GM19099 (cell line): ENCODE results near the gene TMEM35A.
A peak's percentile ranks its signal among the peaks of the same experiment; 100 is the strongest.

ENCODE experiments used
- POLR2A ChIP-seq: IDR thresholded peaks from 3 replicates; pipeline ENCODE4 v1.6.1; 2011; ENCODE audit warnings: low read depth; ENCODE audit not compliant: insufficient read length; ENCODE audit errors: extremely low read depth

Gene TMEM35A, protein sequence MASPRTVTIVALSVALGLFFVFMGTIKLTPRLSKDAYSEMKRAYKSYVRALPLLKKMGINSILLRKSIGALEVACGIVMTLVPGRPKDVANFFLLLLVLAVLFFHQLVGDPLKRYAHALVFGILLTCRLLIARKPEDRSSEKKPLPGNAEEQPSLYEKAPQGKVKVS

GRCh38 chrX:101078716-101079598 is at the start of gene TMEM35A:
Gene TMEM35A, plus strand, starts transcription at chrX:101078879. Its CDS starts 124 bp downstream, at chrX:101079003.
- TF ChIP-seq POLR2A, result no peak

DNA sequence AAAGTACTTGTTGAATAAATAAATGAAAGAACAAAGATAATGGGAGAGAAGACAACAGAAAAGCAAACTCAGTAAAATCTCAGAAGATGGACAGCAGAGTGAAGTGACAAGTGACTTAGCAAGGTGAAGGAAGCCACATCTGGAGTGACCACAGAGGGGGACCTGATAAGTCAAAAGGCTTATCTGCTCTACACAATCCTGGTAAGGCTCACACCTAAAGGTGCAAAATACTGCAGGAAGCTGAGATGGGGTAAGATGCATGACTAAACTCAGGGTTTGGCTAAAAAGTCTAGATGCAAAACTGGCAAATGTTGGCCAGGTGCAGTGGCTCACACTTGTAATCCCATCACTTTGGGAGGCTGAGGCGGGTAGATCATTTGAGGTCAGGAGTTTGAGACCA is 49.0 kb upstream of the TMEM35A start:
- TF ChIP-seq POLR2A, result no peak

DNA sequence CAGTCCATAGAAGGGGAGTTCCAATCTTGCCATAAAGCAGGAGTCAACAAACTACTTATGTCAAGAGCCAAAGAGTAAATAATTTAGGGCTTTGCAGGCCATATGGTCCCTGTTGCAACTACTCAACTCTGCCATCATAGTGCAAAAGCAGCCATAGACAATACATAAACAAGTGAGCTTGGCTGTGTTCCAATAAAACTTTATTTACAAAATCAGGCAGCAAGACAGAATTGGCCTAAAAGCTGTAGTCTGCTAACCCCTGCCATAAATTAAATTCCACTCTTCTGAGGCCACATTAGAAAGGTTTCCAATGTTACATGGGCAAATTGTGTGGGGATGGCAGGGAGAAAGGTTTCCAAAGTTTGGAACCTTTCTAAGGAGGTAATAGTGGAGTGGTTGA is 41.4 kb upstream of the TMEM35A start:
- no peak for TF ChIP-seq POLR2A

- no peak for TF ChIP-seq POLR2A
Observed at GRCh38 chrX:101040197-101040596, 38.5 kb upstream of the TMEM35A start.

DNA sequence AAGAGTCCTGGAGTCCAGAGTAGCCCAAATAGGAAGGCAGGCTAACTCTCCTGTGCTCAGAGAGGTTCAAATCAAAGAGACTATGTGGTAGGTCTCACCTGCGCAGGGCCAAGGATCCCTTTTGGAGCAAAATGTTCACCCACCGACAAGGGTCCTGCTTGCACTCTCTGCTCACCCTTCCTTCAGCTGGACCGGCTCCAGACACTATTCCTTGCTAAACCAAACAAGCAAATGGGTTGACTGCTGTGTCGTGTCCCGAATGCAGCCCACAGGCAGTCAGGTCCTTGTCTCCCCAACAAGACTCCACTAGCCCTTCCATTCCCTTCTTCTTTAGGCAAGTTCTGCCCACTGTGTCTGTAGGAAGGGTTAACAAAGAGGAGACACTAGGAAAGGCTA is 27.5 kb upstream of the TMEM35A start:
- TF ChIP-seq POLR2A, result no peak

GRCh38 chrX:101051549-101052302 is 27.0 kb upstream of the TMEM35A start, which contains the start of gene TRMT2B:
Gene TRMT2B, minus strand, starts transcription at chrX:101052111. Its CDS starts 9,822 bp downstream, at chrX:101042289.
- TF ChIP-seq POLR2A, result peak; percentile 66

DNA sequence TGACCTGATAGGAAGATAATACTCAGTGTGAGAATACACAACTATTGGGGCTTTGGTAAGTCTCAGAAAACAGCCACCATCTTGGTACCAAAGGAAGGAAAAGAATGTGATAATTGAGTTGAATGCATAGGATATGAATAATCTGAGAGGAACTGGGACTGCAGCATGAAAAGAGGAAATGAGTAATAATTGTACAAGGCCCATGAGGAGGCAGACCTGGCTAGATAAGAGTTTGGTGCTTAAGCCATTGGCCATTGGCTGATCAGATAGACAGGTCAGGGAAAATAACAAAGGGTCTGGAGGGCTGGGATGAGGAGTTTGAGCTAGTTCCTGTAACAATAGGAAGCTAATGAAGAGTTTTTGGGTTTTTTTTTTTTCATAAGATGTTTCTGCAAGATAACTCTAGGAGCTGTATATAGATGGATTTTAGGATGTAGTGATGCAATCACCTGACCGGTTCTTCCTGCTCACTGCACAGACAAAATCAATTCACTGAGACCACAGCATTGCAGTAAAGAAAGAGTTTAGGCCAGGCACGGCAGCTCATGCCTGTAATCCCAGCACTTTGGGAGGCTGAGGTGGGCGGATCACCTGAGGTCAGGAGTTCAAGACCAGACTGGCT is 21.5 kb upstream of the TMEM35A start:
- TF ChIP-seq POLR2A, result no peak

- TF ChIP-seq POLR2A, result no peak
Observed at GRCh38 chrX:101062176-101062575, 16.5 kb upstream of the TMEM35A start.

GRCh38 chrX:101071582-101071981 is 7.1 kb upstream of the TMEM35A start:
- TF ChIP-seq POLR2A, result no peak

DNA sequence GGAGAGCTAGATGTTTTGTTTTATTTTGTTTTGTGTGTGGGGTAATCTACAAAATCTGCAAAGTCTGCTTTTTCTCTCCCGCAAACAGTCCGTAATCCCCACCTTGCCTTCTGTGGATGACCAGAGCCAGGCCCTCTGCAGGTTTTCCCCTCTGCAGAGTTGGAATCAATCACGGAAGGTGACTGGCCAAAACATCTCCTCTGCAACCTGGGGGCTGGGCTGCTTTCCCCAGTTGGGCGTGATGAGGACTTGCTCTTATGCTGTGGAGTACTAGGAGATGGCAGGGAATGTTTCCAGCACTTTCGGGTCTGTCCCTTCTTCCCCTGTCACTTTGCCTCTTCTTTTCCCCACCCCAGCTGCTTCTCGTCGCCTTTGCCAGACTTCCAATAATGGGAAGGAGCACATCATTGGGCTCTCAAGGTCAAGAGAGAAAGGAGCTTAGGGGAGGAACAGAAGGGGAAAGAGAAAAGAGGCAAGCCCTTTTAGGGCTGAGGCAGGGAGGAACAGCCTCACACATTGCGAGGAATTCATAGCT is 1.1 kb downstream of the TMEM35A start:
- no peak for TF ChIP-seq POLR2A

DNA sequence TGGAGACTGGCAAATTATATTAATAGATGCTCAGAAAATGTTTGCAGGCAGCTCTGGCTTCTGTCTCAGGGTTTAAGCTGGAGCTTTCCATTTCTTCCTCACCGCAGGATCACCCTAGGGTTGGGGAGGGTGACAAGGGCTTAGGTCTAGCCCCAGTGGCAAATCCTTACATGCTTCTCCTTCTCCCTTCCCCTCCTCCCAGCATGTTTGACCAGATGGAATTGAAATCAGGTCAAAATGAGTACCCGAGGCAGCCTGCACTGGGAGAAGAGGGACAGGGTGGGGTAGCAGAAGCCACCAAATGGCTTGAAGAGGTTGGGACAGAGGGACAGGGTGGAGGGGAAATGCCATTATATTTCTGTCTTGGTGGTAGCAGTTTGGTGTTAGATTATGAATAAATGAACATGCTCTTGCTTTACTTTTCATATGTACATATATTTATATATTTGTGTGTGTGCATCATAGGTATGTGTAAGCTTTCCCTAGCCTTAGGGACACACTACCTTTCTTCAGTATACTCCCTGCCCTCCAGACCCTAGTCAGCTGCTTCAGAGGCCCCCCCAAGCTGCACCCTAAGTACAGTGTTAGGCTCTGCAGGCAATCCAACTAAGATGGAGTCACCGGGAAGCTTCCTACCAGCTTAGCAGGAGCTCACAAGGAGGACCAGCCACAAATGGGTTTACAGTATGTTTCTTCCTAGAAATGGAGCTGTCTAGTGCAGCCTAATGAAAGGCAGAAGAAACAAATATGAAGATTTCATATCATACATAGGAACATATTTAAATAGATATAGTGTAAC is 1.8 kb downstream of the TMEM35A start:
- TF ChIP-seq POLR2A, result no peak

GRCh38 chrX:101081231-101081630 is 2.6 kb downstream of the TMEM35A start:
- TF ChIP-seq POLR2A, result no peak

DNA sequence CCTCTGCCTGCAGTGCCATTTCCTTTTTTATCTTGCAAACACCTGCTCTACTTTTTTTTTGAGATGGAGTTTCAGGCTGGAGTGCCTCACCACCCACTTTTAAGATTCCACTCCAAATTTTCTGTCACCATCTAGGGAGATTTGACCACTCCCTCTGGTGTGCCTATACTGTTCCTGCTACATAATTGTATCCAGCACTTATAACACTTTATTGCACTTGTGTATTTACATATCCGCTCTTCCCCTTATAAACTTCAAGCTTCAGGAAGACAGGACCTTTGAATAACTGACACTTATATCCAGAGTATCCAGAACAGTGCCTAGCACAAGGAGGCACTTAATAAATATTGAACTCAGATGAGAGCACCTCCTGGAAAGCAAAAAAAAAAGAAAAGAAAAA is 13.1 kb downstream of the TMEM35A start:
- TF ChIP-seq POLR2A, result no peak
